ENCODE data around the gene GALK1.

DNA sequence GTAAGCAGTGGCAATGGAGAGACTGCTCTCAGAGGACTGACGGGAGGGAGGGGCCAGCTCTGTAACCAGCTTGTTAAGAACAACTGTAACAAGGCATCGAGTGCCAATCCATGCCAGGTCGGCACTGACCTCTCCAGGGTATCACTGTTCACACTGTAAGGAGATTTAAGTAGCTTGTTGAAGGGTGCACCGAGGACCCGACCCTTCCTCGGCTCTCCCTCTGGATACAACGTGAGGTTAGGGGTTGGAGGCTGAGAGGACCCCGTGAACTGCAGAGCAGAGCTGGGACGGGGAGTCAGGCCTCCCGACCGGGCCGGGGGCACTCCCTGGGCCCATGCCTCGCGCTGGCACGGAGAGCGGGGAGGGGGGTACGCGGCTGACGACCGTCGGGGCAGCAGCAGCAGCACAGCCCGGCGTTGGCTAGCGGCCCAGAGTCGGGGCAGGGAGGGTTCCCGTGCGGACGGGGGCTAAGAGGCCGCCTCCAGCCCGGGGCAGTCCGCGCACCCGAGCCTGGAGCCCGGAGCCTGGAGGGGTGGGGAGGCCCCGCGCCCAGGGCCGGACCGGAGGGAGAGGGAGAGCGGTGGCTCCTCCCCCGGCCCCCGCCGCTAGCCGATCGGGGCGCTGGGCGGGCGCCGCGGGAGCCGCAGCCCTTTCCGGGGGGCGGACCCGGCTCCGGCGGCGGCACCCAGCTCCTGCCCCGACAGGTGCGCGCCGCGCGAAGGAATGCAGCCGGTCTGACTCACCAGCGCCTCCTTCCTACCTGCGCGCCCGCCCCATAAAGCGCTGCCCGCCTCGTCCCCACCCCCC, 44.1 kb downstream of the GALK1 start, which contains the start of gene ITGB4:
- TF ChIP-seq, protein P1, sequence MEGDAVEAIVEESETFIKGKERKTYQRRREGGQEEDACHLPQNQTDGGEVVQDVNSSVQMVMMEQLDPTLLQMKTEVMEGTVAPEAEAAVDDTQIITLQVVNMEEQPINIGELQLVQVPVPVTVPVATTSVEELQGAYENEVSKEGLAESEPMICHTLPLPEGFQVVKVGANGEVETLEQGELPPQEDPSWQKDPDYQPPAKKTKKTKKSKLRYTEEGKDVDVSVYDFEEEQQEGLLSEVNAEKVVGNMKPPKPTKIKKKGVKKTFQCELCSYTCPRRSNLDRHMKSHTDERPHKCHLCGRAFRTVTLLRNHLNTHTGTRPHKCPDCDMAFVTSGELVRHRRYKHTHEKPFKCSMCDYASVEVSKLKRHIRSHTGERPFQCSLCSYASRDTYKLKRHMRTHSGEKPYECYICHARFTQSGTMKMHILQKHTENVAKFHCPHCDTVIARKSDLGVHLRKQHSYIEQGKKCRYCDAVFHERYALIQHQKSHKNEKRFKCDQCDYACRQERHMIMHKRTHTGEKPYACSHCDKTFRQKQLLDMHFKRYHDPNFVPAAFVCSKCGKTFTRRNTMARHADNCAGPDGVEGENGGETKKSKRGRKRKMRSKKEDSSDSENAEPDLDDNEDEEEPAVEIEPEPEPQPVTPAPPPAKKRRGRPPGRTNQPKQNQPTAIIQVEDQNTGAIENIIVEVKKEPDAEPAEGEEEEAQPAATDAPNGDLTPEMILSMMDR (IDR thresholded peaks at IDR 0.05) = no peak
- TF ChIP-seq POLR2A (IDR thresholded peaks at IDR 0.05) = no peak
